AG09319 (cell line): ENCODE data around the gene KIF15.

Source experiments
- DNase-seq: peaks from one replicate; pipeline ENCODE4 v3.0.0-alpha.2; 2010; ENCODE audit warnings: low read depth; ENCODE audit errors: extremely low read depth
- TF ChIP-seq, protein P1 (sequence below): IDR thresholded peaks from 2 replicates; pipeline ENCODE4 v1.5.1; 2011; ENCODE audit warnings: low read depth, mild to moderate bottlenecking, inconsistent platforms, low read length, moderate library complexity

The KIF15 gene

DNA sequence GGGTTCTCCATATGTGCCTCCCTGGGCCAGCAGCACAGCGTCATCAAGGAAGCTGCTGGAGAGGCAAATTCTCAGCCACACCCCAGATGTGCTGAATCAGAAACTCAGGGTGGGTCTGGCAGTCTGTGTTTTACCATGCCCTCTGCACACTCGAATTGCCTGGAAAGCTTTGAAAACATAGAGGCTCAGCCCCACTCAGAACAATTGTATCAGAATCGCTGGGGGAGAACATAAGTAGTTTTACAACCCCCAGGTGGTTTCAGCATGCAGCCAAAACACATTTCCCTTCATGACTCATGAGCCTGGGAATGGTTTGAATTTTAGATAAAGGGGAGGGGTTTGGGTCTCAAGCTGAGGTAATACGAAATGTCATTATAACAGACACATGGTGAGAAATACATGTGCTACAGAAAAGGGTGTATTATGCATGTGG, 122.4 kb downstream of the KIF15 start:
- peak; percentile 59 for DNase-seq
- TF ChIP-seq, protein P1, sequence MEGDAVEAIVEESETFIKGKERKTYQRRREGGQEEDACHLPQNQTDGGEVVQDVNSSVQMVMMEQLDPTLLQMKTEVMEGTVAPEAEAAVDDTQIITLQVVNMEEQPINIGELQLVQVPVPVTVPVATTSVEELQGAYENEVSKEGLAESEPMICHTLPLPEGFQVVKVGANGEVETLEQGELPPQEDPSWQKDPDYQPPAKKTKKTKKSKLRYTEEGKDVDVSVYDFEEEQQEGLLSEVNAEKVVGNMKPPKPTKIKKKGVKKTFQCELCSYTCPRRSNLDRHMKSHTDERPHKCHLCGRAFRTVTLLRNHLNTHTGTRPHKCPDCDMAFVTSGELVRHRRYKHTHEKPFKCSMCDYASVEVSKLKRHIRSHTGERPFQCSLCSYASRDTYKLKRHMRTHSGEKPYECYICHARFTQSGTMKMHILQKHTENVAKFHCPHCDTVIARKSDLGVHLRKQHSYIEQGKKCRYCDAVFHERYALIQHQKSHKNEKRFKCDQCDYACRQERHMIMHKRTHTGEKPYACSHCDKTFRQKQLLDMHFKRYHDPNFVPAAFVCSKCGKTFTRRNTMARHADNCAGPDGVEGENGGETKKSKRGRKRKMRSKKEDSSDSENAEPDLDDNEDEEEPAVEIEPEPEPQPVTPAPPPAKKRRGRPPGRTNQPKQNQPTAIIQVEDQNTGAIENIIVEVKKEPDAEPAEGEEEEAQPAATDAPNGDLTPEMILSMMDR = no peak

DNA sequence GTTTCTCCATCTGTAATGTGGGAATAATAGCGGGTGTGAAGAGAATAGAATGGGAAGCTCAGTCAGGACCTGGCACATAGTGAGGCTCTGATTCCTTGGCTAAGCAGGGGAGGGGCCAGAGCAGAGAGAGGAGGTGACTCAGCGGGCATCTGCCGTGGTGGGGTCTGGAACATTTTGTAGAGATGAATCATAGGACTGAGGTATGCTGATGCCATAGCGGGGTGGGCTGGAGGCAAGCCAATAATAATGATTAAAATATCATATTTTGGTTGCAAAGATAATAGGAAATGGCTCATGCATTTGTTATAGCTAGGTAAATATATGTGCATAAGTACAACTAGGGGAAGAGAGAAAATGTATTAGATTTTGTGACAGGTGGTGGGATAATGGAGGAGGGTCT, 124.0 kb downstream of the KIF15 start:
- TF ChIP-seq, protein P1 = no peak
- peak; percentile 60 for DNase-seq

DNA sequence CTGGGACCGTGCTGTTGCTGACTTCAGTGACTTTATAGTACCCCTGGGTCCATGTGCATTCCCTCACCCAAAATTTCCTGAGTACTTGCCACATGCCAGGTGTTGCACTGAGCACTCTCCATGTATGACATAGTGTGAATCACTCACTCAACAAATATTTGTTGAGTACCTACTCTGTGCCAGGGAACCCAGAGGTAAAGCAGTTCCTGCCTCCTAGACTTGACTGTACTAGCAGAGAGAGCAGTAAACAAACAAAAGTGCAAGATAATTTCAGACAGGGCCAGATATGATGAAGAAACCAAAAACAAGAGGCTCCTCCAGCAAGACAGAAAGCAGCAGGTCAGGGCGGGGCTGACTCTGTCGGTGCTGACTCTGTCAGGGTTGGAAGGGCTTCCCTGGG, 125.0 kb downstream of the KIF15 start:
- TF ChIP-seq, protein P1 = no peak
- no peak for DNase-seq

DNA sequence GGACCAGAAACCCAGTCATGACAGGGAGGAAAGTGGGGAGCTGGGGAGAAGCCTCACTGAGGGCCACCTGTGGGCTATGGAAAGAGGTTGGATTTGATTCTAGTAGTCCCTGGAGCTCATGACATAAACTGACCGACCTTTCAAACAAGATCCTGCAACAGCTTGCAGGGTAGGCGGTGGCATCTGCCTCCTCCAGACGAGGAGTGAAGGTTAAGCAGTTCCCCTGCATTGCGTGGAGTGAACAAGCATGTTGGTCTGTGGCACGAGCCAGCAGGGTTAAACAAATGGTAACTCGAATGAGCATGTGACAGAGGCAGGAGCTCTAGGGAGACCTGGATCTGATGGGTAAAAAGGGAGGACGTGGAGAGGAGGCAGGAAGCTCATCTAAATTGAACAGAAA, 125.5 kb downstream of the KIF15 start:
- no peak for DNase-seq
- TF ChIP-seq, protein P1 = no peak

DNA sequence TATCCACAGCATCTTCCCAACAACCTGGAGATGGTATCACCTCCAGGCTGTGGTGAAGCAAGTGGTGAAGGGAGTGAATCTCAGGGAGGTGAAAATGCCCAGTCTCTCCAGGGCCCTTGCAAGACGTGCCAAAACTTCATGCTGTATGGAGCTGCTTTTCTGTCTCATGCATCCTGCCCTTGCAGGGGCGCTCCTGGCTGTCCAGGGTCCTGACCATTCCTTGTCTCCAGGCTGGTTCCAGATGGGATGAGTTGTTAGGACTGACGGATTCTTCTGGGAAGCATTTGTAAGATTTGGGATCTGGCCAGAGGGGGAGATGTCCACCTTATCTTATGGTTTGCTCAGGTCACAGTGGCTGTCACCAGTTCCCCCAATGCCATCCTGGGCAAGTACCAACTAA, 128.7 kb downstream of the KIF15 start:
- DNase-seq = no peak
- TF ChIP-seq, protein P1 = no peak

DNA sequence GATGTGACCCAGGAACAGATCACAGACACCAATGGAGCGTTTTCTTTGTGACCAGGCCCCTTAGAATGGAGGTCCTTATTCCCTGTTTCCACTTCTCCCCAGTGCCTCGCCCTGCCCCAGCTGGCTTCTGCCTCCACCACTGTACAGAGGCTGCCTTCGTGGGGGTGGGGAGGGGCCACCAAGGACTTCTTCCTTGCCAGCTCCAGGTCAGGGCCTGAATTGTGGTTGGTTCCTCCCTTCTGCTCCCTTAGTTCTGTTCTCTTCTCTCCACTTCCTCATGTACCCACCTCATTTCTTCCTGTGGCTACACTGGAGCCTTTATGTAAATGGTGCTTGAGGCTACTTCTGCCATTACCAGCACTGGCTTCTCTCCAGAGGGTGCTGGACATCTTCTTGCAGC, 129.3 kb downstream of the KIF15 start:
- TF ChIP-seq, protein P1 = no peak
- DNase-seq = no peak

DNA sequence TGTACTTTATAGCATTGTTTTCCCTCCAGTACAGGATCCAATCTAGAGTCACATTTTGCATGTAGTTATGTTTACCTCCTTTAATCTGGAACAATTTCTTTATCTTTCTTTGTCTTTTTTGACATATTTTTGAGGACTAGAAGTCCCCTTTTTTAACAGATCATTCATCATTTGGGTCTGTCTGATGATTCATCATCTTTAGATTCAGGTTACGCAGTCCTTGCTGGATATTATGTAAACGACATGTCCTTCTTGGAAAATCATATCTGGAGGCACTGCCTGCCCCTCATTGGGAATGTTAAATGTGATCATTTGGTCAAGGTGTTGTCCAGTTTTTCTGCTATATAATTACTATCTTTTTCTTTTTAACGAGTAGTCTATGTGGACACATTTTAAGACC, 131.1 kb downstream of the KIF15 start:
- no peak for DNase-seq
- TF ChIP-seq, protein P1 = no peak

DNA sequence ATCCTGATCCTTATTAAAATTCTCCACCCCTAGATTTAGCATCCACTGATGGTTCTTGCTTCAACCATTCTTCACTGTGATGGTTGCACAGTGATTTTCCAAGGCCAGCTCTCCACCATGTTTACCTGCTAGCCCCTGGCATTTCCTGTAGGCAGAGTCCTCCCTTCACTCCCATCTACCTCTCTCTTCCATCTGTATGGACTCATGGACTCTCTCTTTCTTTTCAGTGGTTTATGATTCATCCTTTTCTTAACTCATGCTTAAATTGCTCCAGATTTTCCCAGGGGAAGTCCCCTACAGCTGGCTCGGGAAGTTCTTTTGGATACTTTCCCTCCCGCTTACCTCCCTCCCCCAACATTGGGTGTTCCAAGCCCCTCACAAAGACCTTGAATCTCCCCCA, 131.5 kb downstream of the KIF15 start:
- TF ChIP-seq, protein P1 = no peak
- DNase-seq = no peak
